GM21737 (cell line): ENCODE results near the gene MIER1.
A peak's percentile ranks its signal among the peaks of the same experiment; 100 is the strongest.

Source experiments
- ATAC-seq: cut with Tn5 transposase; IDR thresholded peaks from one replicate; pipeline ENCODE4 v1.9.1; 2021; ENCODE audit warnings: mild to moderate bottlenecking, moderate library complexity; ENCODE audit not compliant: unreplicated experiment

MIER1 gene

GRCh38 chr1:66996018-66996682, 71.4 kb downstream of the MIER1 start:
- ATAC-seq = peak; percentile 84

GRCh38 chr1:66998972-66999371, 74.2 kb downstream of the MIER1 start:
- no peak for ATAC-seq

- no peak for ATAC-seq
Observed at GRCh38 chr1:66999640-67000400, 75.0 kb downstream of the MIER1 start.

- no peak for ATAC-seq
Observed at GRCh38 chr1:67001682-67002425, 77.1 kb downstream of the MIER1 start.

GRCh38 chr1:67004176-67004575, 79.4 kb downstream of the MIER1 start:
- no peak for ATAC-seq

- ATAC-seq = no peak
Observed at GRCh38 chr1:67005068-67005467, 80.3 kb downstream of the MIER1 start.

GRCh38 chr1:67009792-67010191, 85.0 kb downstream of the MIER1 start:
- no peak for ATAC-seq

- no peak for ATAC-seq
Observed at GRCh38 chr1:67013573-67013972, 88.8 kb downstream of the MIER1 start.

GRCh38 chr1:67018574-67018973, 93.8 kb downstream of the MIER1 start:
- ATAC-seq = no peak

GRCh38 chr1:67019121-67019520, 94.3 kb downstream of the MIER1 start:
- no peak for ATAC-seq

- no peak for ATAC-seq
Observed at GRCh38 chr1:67019600-67020136, 94.9 kb downstream of the MIER1 start.

GRCh38 chr1:67020304-67020703, 95.5 kb downstream of the MIER1 start:
- ATAC-seq = no peak

GRCh38 chr1:67020765-67021164, 96.0 kb downstream of the MIER1 start:
- no peak for ATAC-seq

GRCh38 chr1:67029472-67029871, 104.7 kb downstream of the MIER1 start:
- ATAC-seq = no peak

- no peak for ATAC-seq
Observed at GRCh38 chr1:67031121-67031858, 106.5 kb downstream of the MIER1 start.

GRCh38 chr1:67031859-67032247, 107.1 kb downstream of the MIER1 start:
- ATAC-seq = no peak
